ENCODE data around the gene TMEM239.

TMEM239 gene

GRCh38 chr20:2794866-2795447, 21.2 kb upstream of the TMEM239 start:
- H3K27me3 ChIP-seq (ENCODE audit: control insufficient read depth in 1 of 2, insufficient read depth in 1 of 2, low read length in 2 of 2), result peaks cover 8 to 12% of the 10 kb centered on the region in 2 experiments
- H4K8ac ChIP-seq (ENCODE audit: low read length), result no peak overlapping the region
- no peak overlapping the region for H3K23ac ChIP-seq (ENCODE audit: low read length in 2 of 2)
- no peak overlapping the region for H4K91ac ChIP-seq (ENCODE audit: low read length)
- no peak overlapping the region for H3K18ac ChIP-seq (ENCODE audit: low read depth in 1 of 2, low read length in 2 of 2)
- no peak for DNase-seq
- no peak overlapping the region for H3K4ac ChIP-seq (ENCODE audit: low read depth in 1 of 2, low read length in 2 of 2)
- H3K4me2 ChIP-seq (ENCODE audit: low read length, poor library complexity, severe bottlenecking), result no peak overlapping the region
- no peaks in the 10 kb centered on the region for H3K79me1 ChIP-seq (replicated peaks; ENCODE audit: low read length, poor library complexity, severe bottlenecking)
- H3K4me1 ChIP-seq (ENCODE audit: control insufficient read depth, insufficient read depth, low read depth, low read length), result peaks cover 10% of the 10 kb centered on the region
- no peak overlapping the region for H3K27ac ChIP-seq (ENCODE audit: low read length, poor library complexity, severe bottlenecking)
- H2AK5ac ChIP-seq (ENCODE audit: low read length, severe bottlenecking), result no peak overlapping the region
- no peak overlapping the region for H3K4me3 ChIP-seq (ENCODE audit: insufficient read depth in 1 of 2, low read depth in 1 of 2, low read length in 2 of 2)
- no peak overlapping the region for H2BK12ac ChIP-seq (ENCODE audit: low read length in 2 of 2)
- no peak overlapping the region for H2BK15ac ChIP-seq (ENCODE audit: low read depth, poor library complexity, severe bottlenecking)
- 89% methylated on average over 11 of the region's 11 CpGs for WGBS
- no peak overlapping the region for H2BK120ac ChIP-seq (ENCODE audit: low read depth, low read length)
- H2BK5ac ChIP-seq (ENCODE audit: low read depth, low read length, poor library complexity, severe bottlenecking), result no peak overlapping the region
- H3K14ac ChIP-seq (ENCODE audit: low read length in 2 of 2), result no peak overlapping the region
- no peak overlapping the region for H3K9ac ChIP-seq (ENCODE audit: low read length)
- H2AFZ ChIP-seq (ENCODE audit: low read depth, low read length), result no peak overlapping the region
- H3K9me3 ChIP-seq (ENCODE audit: control insufficient read depth, low read length), result no peaks in the 10 kb centered on the region
- peaks cover 38 to 43% of the 10 kb centered on the region in 2 experiments for H3K36me3 ChIP-seq (ENCODE audit: control insufficient read depth in 1 of 2, insufficient read depth in 2 of 2, low read depth in 1 of 2, low read length in 2 of 2)

DNA sequence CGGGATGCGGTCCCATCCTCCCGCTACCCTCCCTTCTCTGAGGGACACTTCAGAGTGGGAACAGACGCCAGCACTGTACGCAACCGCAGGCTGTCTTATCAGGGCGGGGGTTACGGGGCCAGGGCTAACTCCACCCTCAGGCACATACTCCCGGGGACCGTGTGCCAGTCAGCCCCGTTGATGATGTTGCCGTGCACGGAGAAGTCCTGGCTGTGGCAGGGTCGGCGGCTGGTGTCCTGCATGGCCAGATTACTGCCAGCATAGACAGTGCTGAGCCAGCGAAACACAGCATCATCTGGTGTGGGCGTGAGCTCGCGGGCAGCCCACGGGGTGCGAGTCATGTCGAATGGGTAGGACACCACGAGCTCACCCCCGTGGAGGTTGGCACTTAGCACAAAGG, 20.7 kb upstream of the TMEM239 start:
- Histone ChIP-seq H3K27ac (ENCODE audit: low read length, poor library complexity, severe bottlenecking) (no peak overlapping the region), H2BK15ac (ENCODE audit: low read depth, poor library complexity, severe bottlenecking) (no peak overlapping the region), H3K14ac (ENCODE audit: low read length in 2 of 2) (no peak overlapping the region), H2AK5ac (ENCODE audit: low read length, severe bottlenecking) (no peak overlapping the region), H3K36me3 (ENCODE audit: control insufficient read depth in 1 of 2, insufficient read depth in 2 of 2, low read depth in 1 of 2, low read length in 2 of 2) (peaks cover 38 to 43% of the 10 kb centered on the region in 2 experiments), H2AFZ (ENCODE audit: low read depth, low read length) (no peak overlapping the region), H3K27me3 (ENCODE audit: control insufficient read depth in 1 of 2, insufficient read depth in 1 of 2, low read length in 2 of 2) (peaks cover 10 to 12% of the 10 kb centered on the region in 2 experiments), H2BK120ac (ENCODE audit: low read depth, low read length) (no peak overlapping the region), H3K18ac (ENCODE audit: low read depth in 1 of 2, low read length in 2 of 2) (no peak overlapping the region), H3K4me1 (ENCODE audit: control insufficient read depth, insufficient read depth, low read depth, low read length) (peaks cover 14% of the 10 kb centered on the region), H3K9me3 (ENCODE audit: control insufficient read depth, low read length) (no peaks in the 10 kb centered on the region), H2BK12ac (ENCODE audit: low read length in 2 of 2) (no peak overlapping the region), H3K4ac (ENCODE audit: low read depth in 1 of 2, low read length in 2 of 2) (no peak overlapping the region), H3K23ac (ENCODE audit: low read length in 2 of 2) (no peak overlapping the region), H3K4me2 (ENCODE audit: low read length, poor library complexity, severe bottlenecking) (no peak overlapping the region), H4K8ac (ENCODE audit: low read length) (no peak overlapping the region), H3K9ac (ENCODE audit: low read length) (no peak overlapping the region), H3K79me1 (replicated peaks; ENCODE audit: low read length, poor library complexity, severe bottlenecking) (no peaks in the 10 kb centered on the region), H3K4me3 (ENCODE audit: insufficient read depth in 1 of 2, low read depth in 1 of 2, low read length in 2 of 2) (no peak overlapping the region), H4K91ac (ENCODE audit: low read length) (no peak overlapping the region), H2BK5ac (ENCODE audit: low read depth, low read length, poor library complexity, severe bottlenecking) (no peak overlapping the region)
- 97% methylated on average over 24 of the region's 24 CpGs for WGBS
- no peak for DNase-seq

- H3K27me3 ChIP-seq (ENCODE audit: control insufficient read depth in 1 of 2, insufficient read depth in 1 of 2, low read length in 2 of 2), result peaks cover 12 to 16% of the 10 kb centered on the region in 2 experiments
- H3K4ac ChIP-seq (ENCODE audit: low read depth in 1 of 2, low read length in 2 of 2), result no peak overlapping the region
- no peak overlapping the region for H2BK12ac ChIP-seq (ENCODE audit: low read length in 2 of 2)
- peaks cover 38 to 43% of the 10 kb centered on the region in 2 experiments for H3K36me3 ChIP-seq (ENCODE audit: control insufficient read depth in 1 of 2, insufficient read depth in 2 of 2, low read depth in 1 of 2, low read length in 2 of 2)
- no peak overlapping the region for H2AK5ac ChIP-seq (ENCODE audit: low read length, severe bottlenecking)
- H3K27ac ChIP-seq (ENCODE audit: low read length, poor library complexity, severe bottlenecking), result no peak overlapping the region
- no peaks in the 10 kb centered on the region for H3K9me3 ChIP-seq (ENCODE audit: control insufficient read depth, low read length)
- no peak overlapping the region for H2BK120ac ChIP-seq (ENCODE audit: low read depth, low read length)
- DNase-seq, result no peak
- H4K8ac ChIP-seq (ENCODE audit: low read length), result no peak overlapping the region
- no peak overlapping the region for H3K4me2 ChIP-seq (ENCODE audit: low read length, poor library complexity, severe bottlenecking)
- H3K4me3 ChIP-seq (ENCODE audit: insufficient read depth in 1 of 2, low read depth in 1 of 2, low read length in 2 of 2), result no peak overlapping the region
- H3K79me1 ChIP-seq (replicated peaks; ENCODE audit: low read length, poor library complexity, severe bottlenecking), result no peaks in the 10 kb centered on the region
- H3K18ac ChIP-seq (ENCODE audit: low read depth in 1 of 2, low read length in 2 of 2), result no peak overlapping the region
- WGBS, result 96% methylated on average over 19 of the region's 20 CpGs
- H2BK5ac ChIP-seq (ENCODE audit: low read depth, low read length, poor library complexity, severe bottlenecking), result no peak overlapping the region
- no peak overlapping the region for H2AFZ ChIP-seq (ENCODE audit: low read depth, low read length)
- H2BK15ac ChIP-seq (ENCODE audit: low read depth, poor library complexity, severe bottlenecking), result no peak overlapping the region
- H3K4me1 ChIP-seq (ENCODE audit: control insufficient read depth, insufficient read depth, low read depth, low read length), result peaks cover 16% of the 10 kb centered on the region
- no peak overlapping the region for H4K91ac ChIP-seq (ENCODE audit: low read length)
- no peak overlapping the region for H3K14ac ChIP-seq (ENCODE audit: low read length in 2 of 2)
- H3K23ac ChIP-seq (ENCODE audit: low read length in 2 of 2), result no peak overlapping the region
- H3K9ac ChIP-seq (ENCODE audit: low read length), result no peak overlapping the region
These were observed 20.0 kb upstream of the TMEM239 start for GRCh38 chr20:2796011-2796660.

- Histone ChIP-seq H3K14ac (ENCODE audit: low read length in 2 of 2) (no peak overlapping the region), H3K23ac (ENCODE audit: low read length in 2 of 2) (no peak overlapping the region), H4K91ac (ENCODE audit: low read length) (no peak overlapping the region), H2BK15ac (ENCODE audit: low read depth, poor library complexity, severe bottlenecking) (no peak overlapping the region), H4K8ac (ENCODE audit: low read length) (no peak overlapping the region), H3K27ac (ENCODE audit: low read length, poor library complexity, severe bottlenecking) (no peak overlapping the region), H3K4me2 (ENCODE audit: low read length, poor library complexity, severe bottlenecking) (no peak overlapping the region), H2AFZ (ENCODE audit: low read depth, low read length) (no peak overlapping the region), H3K9ac (ENCODE audit: low read length) (no peak overlapping the region), H3K9me3 (ENCODE audit: control insufficient read depth, low read length) (no peaks in the 10 kb centered on the region), H2BK120ac (ENCODE audit: low read depth, low read length) (no peak overlapping the region), H2BK12ac (ENCODE audit: low read length in 2 of 2) (no peak overlapping the region), H3K36me3 (ENCODE audit: control insufficient read depth in 1 of 2, insufficient read depth in 2 of 2, low read depth in 1 of 2, low read length in 2 of 2) (peaks cover 38 to 43% of the 10 kb centered on the region in 2 experiments), H3K4me1 (ENCODE audit: control insufficient read depth, insufficient read depth, low read depth, low read length) (peaks cover 16% of the 10 kb centered on the region), H3K79me1 (replicated peaks; ENCODE audit: low read length, poor library complexity, severe bottlenecking) (no peaks in the 10 kb centered on the region), H2AK5ac (ENCODE audit: low read length, severe bottlenecking) (no peak overlapping the region), H3K4me3 (ENCODE audit: insufficient read depth in 1 of 2, low read depth in 1 of 2, low read length in 2 of 2) (no peak overlapping the region), H3K27me3 (ENCODE audit: control insufficient read depth in 1 of 2, insufficient read depth in 1 of 2, low read length in 2 of 2) (peaks cover 14 to 20% of the 10 kb centered on the region in 2 experiments), H2BK5ac (ENCODE audit: low read depth, low read length, poor library complexity, severe bottlenecking) (no peak overlapping the region), H3K18ac (ENCODE audit: low read depth in 1 of 2, low read length in 2 of 2) (no peak overlapping the region), H3K4ac (ENCODE audit: low read depth in 1 of 2, low read length in 2 of 2) (no peak overlapping the region)
- WGBS, result 89% methylated on average over 16 of the region's 16 CpGs
- DNase-seq, result no peak
These were observed 18.8 kb upstream of the TMEM239 start for GRCh38 chr20:2797136-2797983.

All from mesenchymal stem cell (in vitro differentiated cells and primary cell).